Peyer's patch (tissue), 4 donors: ENCODE results near the gene STAG2.

ENCODE experiments used
- POLR2A ChIP-seq, 2 donors: fragments of 450-650 bp; IDR thresholded peaks; one replicate each; pipeline ENCODE4 v1.5.1; 2017; ENCODE audit warnings: antibody characterized with exemption in 2 of 2, mild to moderate bottlenecking in 2 of 2, moderate library complexity in 2 of 2
- TF ChIP-seq, protein P1 (sequence below), 6 experiments: fragments of 450-650 bp in 4 of 6; fragments of 200-600 bp in 2 of 6; sonication (generic) in 1 of 6; IDR thresholded peaks; one replicate each; pipeline ENCODE4 v1.5.1; 2017 to 2019; ENCODE audit warnings: antibody characterized with exemption in 6 of 6, mild to moderate bottlenecking in 3 of 6, moderate library complexity in 1 of 6

DNA sequence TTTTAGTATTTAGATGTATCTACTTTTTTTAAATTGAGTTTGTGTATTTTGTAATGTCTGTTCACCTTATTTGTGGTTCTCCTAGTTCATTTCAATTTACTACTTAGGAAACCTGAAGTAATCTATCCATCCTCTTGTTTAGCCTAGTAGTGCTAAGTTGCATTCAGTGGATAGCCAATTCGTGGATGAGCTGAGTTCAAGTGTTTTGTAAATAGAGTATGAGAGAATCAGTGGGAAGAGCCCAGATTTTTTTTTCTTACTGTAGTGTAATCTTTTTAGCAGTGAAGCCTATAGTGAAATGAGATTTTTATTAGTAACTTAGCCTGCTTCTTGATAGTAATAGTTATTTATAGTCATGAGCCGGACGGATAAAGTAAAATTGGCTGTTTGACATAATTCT lies 21.7 kb downstream of the STAG2 start:
- no peak for TF ChIP-seq POLR2A (IDR thresholded peaks at IDR 0.05)
- TF ChIP-seq, protein P1, sequence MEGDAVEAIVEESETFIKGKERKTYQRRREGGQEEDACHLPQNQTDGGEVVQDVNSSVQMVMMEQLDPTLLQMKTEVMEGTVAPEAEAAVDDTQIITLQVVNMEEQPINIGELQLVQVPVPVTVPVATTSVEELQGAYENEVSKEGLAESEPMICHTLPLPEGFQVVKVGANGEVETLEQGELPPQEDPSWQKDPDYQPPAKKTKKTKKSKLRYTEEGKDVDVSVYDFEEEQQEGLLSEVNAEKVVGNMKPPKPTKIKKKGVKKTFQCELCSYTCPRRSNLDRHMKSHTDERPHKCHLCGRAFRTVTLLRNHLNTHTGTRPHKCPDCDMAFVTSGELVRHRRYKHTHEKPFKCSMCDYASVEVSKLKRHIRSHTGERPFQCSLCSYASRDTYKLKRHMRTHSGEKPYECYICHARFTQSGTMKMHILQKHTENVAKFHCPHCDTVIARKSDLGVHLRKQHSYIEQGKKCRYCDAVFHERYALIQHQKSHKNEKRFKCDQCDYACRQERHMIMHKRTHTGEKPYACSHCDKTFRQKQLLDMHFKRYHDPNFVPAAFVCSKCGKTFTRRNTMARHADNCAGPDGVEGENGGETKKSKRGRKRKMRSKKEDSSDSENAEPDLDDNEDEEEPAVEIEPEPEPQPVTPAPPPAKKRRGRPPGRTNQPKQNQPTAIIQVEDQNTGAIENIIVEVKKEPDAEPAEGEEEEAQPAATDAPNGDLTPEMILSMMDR (IDR thresholded peaks at IDR 0.05): no peak
